ENCODE data around the gene IBA57. TPM values are rescaled to one million over a fixed set of nuclear protein-coding genes. Genes with fewer than 3 reads are reported as not detected.

The IBA57 gene
- total RNA-seq, 2 donors from 2014 or later = 3.2 to 12.8 TPM

DNA sequence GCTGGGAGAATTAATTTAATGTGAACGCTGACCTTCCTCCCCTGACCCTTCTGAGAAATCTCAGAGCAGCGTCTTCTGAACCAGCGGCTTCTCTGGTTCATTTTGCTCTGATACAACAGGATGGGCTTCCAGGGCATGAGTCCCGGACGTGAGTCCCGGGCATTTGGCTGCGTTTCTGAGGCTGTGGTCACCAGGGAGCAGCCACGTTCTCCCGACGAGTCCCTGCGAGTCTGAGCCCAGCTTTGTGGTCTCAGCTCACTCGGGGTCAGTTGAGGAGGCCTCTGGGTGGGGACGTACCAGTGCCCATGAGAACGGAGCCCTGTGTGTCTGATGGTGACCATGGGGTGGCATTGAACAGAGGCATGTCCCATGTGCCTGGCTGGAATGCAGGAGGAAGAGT is 24.6 kb downstream of the IBA57 start:
- H3K27ac Mint-ChIP-seq = no peak overlapping the region
- H3K36me3 Mint-ChIP-seq = no peaks in the 10 kb centered on the region
- no peak for DNase-seq (ENCODE audit: low spot score in 2 of 2)
- H3K9me3 Mint-ChIP-seq = no peaks in the 10 kb centered on the region
- no peak for ATAC-seq

DNA sequence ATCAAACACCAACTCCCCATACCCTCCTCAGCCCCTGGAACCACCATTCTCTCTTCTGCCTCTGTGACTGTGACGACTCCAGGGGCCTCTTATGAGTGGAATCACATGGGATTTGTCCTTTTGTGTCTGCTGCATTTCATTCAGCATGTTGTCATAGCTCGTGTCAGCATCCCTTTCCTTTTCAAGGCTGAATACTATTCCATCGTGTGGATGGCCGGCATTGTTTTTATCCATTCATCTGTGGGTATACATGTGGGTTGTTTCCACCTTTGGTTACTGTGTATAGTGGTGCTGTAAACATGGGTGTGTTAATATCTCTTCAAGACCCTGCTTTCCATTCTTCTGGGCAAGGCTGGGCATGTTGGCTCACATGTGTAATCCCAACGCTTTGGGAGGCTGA is 25.2 kb downstream of the IBA57 start:
- Mint-ChIP-seq H3K9me3 (no peaks in the 10 kb centered on the region), H3K36me3 (no peaks in the 10 kb centered on the region), H3K27ac (peak overlapping the region in 1 of 2 donors; percentile 56)
- ATAC-seq (no peak), DNase-seq (ENCODE audit: low spot score in 2 of 2) (no peak)

DNA sequence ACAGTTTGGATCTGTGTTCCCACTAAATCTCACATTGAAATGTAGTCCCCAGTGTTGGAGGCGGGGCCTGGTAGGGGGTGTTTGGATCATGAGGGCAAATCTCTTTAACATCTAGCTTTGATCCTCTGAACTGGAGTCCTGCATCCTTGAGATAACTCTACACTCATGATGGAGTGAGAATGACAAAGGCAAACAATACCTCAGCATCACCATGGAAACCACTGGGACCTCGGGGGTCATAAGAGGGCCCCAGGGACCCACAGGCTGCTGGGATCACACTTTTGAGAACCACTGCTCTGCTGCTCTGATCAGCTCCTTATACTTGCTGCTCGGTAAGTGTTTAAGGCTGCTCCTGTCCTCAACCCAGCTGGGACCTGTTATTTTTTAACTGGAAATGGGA is 28.8 kb downstream of the IBA57 start:
- no peak for DNase-seq (ENCODE audit: low spot score in 2 of 2)
- H3K9me3 Mint-ChIP-seq = peaks cover 8% of the 10 kb centered on the region in 2 donors
- no peak overlapping the region for H3K27ac Mint-ChIP-seq
- peaks cover 11% of the 10 kb centered on the region in 2 donors for H3K36me3 Mint-ChIP-seq
- ATAC-seq = no peak

DNA sequence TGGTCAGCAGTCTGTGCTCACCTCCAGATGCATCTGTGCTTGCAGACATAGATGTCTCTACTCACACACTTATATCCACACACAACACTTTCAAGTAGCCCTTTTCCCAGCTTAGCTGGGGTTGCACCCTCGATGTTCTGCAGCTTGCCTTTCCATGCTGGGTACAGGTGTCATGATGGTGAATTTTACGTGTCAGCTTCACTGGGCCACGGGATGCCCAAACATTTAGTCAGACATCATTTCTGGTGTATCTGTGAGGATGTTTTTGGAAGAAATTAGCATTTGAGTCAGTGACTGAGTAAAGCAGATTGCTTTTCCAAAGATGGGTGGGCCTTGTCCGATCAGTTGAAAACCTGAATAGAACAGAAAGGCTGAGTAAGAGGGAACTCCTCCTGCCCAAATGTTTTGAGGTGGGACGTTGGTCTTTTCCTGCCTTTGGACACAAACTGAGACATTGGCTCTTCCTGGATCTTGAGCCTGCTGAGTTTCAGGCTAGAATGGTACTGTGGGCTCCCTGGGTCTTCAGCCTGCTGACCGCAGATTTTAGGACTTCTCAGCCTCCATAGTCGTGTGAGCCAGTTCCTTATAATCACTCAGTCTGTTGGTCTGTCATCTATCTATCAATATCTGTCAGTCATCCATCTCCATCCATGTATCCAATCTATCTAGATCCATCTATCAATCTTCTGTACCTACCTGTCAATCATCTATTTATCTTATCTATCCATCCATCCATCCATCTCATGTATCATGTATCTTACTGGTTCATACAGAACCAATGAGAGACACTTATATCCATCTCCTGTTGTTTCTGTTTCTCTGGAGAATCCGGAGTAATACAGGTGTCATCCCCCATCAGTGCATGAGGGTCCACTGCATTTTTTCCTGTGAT is 29.6 kb downstream of the IBA57 start:
- Mint-ChIP-seq H3K9me3 (peaks cover 9 to 12% of the 10 kb centered on the region in 2 donors), H3K36me3 (peaks cover 15 to 16% of the 10 kb centered on the region in 2 donors), H3K27ac (no peak overlapping the region)
- ATAC-seq (no peak), DNase-seq (ENCODE audit: low spot score in 2 of 2) (no peak)

GRCh38 chr1:228197555-228198147 is 32.0 kb downstream of the IBA57 start:
- ATAC-seq (no peak), DNase-seq (ENCODE audit: low spot score in 2 of 2) (no peak)
- Mint-ChIP-seq H3K36me3 (peaks cover 15 to 16% of the 10 kb centered on the region in 2 donors), H3K27ac (no peak overlapping the region), H3K9me3 (peaks cover 9 to 16% of the 10 kb centered on the region in 2 donors)

DNA sequence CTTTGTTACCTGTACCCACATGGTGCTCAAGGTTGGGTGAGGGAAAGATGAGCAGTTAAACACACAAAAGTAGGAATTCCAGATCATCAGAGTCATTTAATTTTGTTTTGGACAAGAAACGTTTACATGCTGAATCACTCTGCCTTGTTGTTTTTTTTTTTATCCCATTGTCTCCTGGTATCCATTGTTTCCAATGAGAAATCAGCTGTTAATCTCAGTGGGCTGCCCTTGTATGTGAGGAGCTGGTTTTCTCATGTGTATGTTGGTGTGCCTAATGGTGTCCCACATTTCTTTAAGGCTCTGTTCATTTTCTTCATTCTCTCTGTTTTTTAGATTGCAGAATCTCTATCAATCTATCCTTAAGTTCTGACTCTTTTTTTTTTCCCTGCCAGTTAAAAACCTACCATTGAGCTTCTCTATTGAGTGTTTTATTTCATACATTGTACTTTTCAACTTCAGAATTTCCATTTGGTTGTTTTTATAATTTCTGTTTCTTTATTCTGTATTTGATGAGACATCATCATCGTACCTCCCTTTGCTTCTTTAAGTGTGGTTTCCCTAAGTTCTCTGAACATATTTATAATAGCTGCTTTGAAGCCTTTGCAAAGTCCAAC is 33.5 kb downstream of the IBA57 start:
- H3K9me3 Mint-ChIP-seq = peaks cover 9 to 16% of the 10 kb centered on the region in 2 donors
- DNase-seq (ENCODE audit: low spot score in 2 of 2) = no peak
- H3K36me3 Mint-ChIP-seq = peaks cover 15 to 16% of the 10 kb centered on the region in 2 donors
- no peak for ATAC-seq
- no peak overlapping the region for H3K27ac Mint-ChIP-seq

DNA sequence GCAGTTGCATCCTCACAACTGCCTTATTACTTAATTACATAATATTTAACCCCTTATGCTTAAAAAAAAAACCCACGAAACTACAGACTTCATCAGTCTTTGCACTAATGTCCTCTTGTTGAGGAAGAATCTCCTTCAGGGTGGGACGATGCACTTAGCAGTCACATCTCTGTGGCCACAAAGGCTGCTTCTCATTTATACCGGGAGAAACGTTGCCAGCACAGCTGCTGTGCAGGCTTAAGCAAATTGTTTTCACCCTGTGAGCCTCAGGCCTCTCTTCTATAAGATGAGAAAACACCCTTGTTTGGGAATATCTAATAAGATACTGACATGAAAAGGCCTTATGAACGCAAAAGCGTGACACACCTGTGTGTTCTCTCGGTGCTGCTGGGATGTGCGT is 39.4 kb downstream of the IBA57 start:
- ATAC-seq (no peak), DNase-seq (ENCODE audit: low spot score in 2 of 2) (no peak)
- Mint-ChIP-seq H3K27ac (no peak overlapping the region), H3K9me3 (peaks cover 0 to 5% of the 10 kb centered on the region in 2 donors), H3K36me3 (no peaks in the 10 kb centered on the region)

DNA sequence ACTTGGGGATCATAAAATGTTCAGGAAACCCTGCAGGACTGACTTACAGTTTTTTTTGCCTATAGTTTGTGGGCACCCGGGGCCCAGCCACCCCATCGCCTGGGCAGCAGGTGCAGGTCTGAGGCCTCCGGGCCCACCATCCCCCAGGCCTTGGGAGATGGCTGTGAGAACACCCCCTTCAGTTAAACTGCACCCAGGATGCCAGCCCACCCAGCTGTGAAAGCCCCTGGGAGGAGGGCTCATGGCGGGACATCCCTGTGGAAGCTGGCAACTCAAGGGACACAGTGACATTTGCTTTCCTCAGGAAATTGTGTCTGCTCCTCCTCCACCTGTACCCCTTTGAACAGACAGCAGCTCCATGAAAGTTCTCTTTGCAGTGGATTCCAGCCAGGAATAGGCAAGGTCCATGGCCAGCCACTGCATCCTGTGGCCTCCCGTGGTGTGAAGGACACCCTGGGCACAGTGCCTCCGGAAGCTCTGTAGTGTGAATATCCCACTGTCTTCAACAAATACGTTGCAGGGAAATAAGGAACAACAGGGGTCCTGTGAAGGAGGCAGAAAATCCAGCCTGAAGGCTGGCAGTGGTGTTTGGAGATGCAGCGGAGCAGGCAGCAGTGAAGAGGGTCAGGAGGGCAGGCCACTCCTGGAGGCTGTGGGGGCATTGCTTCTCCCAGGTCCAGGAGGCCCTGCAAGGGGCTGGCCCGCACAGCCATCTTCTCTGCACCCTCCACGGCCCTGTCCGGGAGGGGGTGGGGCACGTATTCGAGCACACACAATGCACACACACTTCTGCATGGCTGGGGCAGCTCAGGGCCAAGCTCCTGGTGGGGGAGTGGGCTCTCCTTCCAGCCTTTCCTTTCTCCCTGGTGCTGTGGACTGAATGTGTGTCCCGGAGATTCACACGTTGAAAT is 40.2 kb downstream of the IBA57 start:
- no peaks in the 10 kb centered on the region for H3K36me3 Mint-ChIP-seq
- H3K27ac Mint-ChIP-seq = no peak overlapping the region
- ATAC-seq (no peak), DNase-seq (ENCODE audit: low spot score in 2 of 2) (no peak)
- H3K9me3 Mint-ChIP-seq = peaks cover 0 to 5% of the 10 kb centered on the region in 2 donors

DNA sequence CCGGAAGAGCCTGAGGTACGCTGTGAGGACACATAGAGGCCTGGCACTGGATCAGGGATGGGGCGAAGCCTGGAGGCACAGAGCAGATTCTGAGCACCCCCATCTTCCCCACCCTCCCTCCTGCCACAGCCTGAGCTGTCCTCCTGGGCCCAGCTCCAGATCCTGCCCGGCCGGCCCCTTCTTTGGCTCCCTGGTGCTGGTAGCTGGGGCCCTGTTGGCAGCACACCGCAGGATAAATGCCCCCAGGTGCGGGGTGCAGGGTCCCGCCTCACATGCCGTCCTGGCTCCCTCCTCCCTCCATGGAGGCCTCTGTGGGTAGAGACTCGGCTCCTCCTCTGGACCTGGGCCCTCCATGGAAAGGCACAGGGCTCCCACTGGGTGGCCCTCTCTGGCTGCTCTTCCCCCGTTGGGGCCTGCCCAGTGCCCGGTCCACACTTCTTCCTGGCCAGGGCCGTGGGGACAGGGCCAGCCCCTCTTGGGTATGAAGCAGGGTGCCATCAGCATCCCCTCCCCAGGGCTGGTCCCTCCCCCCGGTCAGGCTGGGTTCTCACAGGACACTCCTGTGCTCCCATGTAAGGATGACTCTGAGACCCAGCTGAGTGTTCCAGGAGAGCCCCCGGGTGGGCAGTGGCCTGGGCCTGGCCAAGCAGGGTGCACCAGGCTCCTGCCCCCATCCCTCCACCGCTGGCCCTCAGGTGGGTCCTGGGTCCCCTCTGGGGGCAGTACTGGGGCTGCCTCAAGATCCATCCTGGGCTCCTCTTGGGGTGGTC is 41.2 kb downstream of the IBA57 start:
- Mint-ChIP-seq H3K36me3 (no peaks in the 10 kb centered on the region), H3K9me3 (no peaks in the 10 kb centered on the region), H3K27ac (no peak overlapping the region)
- peak; percentile 8 to 29 for ATAC-seq
- DNase-seq (ENCODE audit: low spot score in 2 of 2) = no peak

GRCh38 chr1:228207381-228207810 is 41.8 kb downstream of the IBA57 start:
- DNase-seq (ENCODE audit: low spot score in 2 of 2) (no peak), ATAC-seq (peak in 1 of 2 donors; percentile 2)
- Mint-ChIP-seq H3K9me3 (no peaks in the 10 kb centered on the region), H3K36me3 (no peaks in the 10 kb centered on the region), H3K27ac (no peak overlapping the region)

GRCh38 chr1:228207851-228208821 is 42.5 kb downstream of the IBA57 start, which contains the start of gene OBSCN:
OBSCN (plus strand) TSS chr1:228208044; CDS start chr1:228211784, 3,740 bp downstream.
- ATAC-seq (no peak), DNase-seq (ENCODE audit: low spot score in 2 of 2) (no peak)
- Mint-ChIP-seq H3K27ac (no peak within 1 kb of the TSS), H3K36me3 (no peaks in the 10 kb centered on the region), H3K9me3 (no peaks in the 10 kb centered on the region)

GRCh38 chr1:228208831-228209551 is 43.4 kb downstream of the IBA57 start:
- no peaks in the 10 kb centered on the region for H3K9me3 Mint-ChIP-seq
- ATAC-seq (no peak), DNase-seq (ENCODE audit: low spot score in 2 of 2) (no peak)
- no peaks in the 10 kb centered on the region for H3K36me3 Mint-ChIP-seq
- peak overlapping the region in 1 of 2 donors; percentile 36 for H3K27ac Mint-ChIP-seq

DNA sequence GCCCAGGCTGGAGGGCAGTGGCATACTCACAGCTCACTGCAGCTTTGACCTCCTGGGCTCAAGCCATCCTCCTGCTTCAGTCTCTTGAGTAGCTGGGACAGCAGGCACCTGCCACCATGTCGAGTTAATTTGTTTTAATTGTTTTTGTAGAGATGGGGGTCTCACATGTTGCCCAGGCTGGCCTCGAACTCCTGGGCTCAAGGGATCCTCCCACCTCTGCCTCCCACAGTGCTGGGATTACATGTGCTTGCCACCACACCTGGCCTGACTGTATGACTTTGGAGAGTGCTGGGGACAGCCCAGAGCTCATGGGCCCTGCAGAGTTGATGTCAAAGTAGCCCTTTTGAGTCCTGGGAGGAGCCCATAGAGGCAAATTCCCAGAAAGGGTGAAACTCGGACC is 44.1 kb downstream of the IBA57 start:
- no peaks in the 10 kb centered on the region for H3K9me3 Mint-ChIP-seq
- DNase-seq (ENCODE audit: low spot score in 2 of 2) (no peak), ATAC-seq (no peak)
- H3K27ac Mint-ChIP-seq = no peak overlapping the region
- no peaks in the 10 kb centered on the region for H3K36me3 Mint-ChIP-seq

DNA sequence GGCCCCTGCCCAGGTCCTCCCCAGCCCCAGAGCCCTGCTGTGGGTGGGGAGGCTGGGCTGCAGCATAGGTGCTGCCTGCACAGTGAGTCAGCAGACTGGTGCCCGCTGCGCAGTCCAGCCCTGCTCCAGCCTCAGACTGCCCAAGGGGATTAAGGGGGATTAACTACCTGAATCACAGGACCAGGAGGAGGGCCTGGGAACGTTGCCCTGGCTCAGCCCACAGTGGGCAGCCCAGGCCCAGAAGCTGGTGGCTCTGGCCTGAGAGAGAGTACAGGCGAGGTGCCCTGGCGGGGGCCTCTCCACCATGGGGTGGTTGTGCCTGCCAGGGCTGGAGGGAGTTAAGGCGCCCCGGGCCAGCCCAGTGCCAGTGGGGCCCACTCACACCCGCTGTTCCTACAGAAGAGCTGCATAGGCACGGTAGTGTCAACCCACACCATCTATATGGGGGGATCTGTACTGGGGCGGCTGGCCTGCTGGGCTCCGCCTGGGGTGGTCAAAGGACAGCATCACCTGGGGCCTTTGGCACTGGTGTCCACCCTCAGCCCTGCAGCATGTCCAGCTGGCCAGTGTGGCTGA is 44.6 kb downstream of the IBA57 start:
- Mint-ChIP-seq H3K27ac (no peak overlapping the region), H3K9me3 (no peaks in the 10 kb centered on the region), H3K36me3 (no peaks in the 10 kb centered on the region)
- no peak for DNase-seq (ENCODE audit: low spot score in 2 of 2)
- no peak for ATAC-seq

Data from activated naive CD4-positive, alpha-beta T cell treated with anti-CD3 and anti-CD28 coated beads, Interleukin-2, amount 50 U/mL, for 72 hours (primary cell).